HG02973 (cell line): ENCODE results near the gene ITLN2.
"Not testable (repeated sequence)": the region's sequence is repeated elsewhere in the genome, so short reads cannot be mapped to it uniquely, and the experiment has no call there.

ENCODE experiments used
- ATAC-seq: cut with Tn5 transposase; IDR thresholded peaks from one replicate; pipeline ENCODE4 v1.9.1; 2021; ENCODE audit warnings: moderate library complexity; ENCODE audit not compliant: unreplicated experiment

The ITLN2 gene

GRCh38 chr1:160956966-160957365 is 2.4 kb upstream of the ITLN2 start:
- no peak for ATAC-seq

GRCh38 chr1:160953030-160953429 is 1.6 kb downstream of the ITLN2 start:
- no peak for ATAC-seq

GRCh38 chr1:160952129-160952510 is 2.5 kb downstream of the ITLN2 start:
- ATAC-seq: no peak

DNA sequence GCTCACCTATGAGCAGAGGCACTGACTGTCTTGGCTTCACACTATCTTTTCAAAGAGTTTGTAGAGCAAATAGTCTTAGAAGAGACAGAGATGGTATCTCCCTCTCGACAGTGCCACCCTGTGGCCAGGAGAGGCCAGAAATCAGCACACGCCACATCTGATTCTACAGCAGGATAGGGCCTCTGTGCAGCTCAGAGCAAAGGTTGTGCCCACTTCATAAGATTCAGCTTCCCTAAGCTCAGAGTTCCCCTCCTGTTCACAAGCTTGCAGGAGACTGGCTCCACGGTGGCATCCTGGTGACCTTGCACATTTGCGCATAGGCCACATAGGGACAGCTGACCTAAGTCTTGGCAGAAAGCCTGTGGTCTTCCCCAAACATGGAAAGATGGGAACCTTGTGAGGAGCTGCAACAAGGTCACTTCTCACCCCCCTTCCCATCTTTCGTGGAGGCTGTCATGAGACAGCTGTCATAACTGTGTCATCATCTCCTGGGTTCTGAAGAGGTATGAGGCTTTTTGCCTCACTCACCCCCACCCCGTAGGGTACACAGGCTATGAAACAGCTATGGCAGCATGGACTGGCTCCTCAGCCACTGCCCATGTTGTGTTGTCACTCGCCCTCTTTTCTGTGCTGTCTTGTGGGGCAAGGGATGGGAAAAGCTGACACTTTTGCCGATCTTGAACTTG is 3.0 kb downstream of the ITLN2 start:
- ATAC-seq: no peak

- no peak for ATAC-seq
These were observed 4.0 kb downstream of the ITLN2 start for GRCh38 chr1:160950657-160951056.

DNA sequence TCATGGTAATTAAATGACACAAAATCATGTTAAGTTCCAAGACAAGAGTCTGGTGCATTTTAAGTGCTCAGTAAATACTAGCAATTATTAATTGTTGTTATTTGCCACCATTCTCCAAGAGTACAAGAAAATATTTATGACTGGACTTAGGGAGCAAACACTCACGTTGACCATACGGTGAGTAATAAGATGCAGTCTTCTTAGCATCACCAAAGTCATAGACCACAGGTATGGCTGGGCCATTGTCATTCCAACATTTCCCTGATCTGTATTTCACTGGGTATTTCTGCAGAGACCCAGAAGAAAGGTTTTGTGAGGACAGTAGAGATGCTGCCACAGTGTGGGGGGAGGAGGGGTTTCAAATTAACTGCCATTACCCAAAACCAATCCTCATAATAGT is 4.7 kb downstream of the ITLN2 start:
- no peak for ATAC-seq

GRCh38 chr1:160949216-160949880 is 5.3 kb downstream of the ITLN2 start:
- ATAC-seq: not testable (repeated sequence)

GRCh38 chr1:160947174-160947759 is 7.3 kb downstream of the ITLN2 start:
- not testable (repeated sequence) for ATAC-seq

DNA sequence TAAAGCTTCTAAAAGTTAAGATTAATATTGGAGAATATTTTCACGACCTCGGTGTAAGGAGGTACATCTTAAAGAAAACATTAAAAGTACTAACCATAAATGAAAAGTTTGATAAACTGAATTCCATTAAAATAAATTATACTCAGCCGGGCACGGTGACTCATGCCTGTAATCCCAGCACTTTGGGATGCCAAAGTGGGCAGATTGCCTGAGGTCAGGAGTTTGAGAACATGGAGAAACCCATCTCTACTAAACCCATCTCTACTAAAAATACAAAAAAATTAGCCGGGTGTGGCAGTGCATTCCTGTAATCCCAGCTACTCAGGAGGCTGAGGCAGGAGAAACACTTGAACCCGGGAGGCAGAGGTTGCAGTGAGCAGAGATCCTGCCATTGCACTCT is 8.7 kb downstream of the ITLN2 start:
- ATAC-seq: not testable (repeated sequence)

GRCh38 chr1:160945079-160945478 is 9.5 kb downstream of the ITLN2 start:
- no peak for ATAC-seq

GRCh38 chr1:160942926-160943325 is 11.7 kb downstream of the ITLN2 start:
- no peak for ATAC-seq

DNA sequence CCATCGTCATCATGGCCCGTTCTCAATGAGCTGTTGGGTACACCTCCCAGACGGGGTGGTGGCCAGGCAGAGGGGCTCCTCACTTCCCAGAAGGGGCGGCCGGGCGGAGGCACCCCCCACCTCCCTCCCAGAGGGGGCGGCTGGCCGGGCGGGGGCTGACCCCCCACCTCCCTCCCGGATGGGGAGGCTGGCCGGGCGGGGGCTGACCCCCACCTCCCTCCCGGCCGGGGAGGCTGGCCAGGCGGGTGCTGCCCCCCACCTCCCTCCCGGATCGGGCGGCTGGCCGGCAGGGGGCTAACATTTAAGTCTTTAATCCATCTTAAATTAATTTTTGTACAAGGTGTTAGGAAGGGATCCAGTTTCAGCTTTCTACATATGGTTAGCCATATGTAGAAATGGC is 17.9 kb downstream of the ITLN2 start:
- ATAC-seq: not testable (repeated sequence)

GRCh38 chr1:160935527-160936258 is 18.9 kb downstream of the ITLN2 start:
- ATAC-seq: no peak

DNA sequence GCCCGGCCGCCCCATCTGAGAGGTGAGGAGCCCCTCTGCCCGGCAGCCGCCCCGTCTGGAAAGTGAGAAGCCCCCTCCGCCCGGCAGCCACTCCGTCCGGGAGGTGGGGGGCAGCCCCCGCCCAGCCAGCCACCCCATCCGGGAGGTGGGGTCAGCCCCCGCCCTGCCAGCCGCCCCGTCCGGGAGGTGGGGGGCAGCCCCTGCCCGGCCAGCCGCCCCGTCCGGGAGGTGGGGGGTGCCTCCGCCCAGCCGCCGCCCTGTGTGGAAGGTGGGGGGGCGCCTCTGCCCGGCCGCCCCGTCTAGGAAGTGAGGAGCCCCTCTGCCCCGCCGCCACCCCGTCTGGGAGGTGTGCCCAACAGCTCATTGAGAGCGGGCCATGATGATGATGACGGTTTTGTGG is 21.3 kb downstream of the ITLN2 start:
- ATAC-seq: not testable (repeated sequence)

DNA sequence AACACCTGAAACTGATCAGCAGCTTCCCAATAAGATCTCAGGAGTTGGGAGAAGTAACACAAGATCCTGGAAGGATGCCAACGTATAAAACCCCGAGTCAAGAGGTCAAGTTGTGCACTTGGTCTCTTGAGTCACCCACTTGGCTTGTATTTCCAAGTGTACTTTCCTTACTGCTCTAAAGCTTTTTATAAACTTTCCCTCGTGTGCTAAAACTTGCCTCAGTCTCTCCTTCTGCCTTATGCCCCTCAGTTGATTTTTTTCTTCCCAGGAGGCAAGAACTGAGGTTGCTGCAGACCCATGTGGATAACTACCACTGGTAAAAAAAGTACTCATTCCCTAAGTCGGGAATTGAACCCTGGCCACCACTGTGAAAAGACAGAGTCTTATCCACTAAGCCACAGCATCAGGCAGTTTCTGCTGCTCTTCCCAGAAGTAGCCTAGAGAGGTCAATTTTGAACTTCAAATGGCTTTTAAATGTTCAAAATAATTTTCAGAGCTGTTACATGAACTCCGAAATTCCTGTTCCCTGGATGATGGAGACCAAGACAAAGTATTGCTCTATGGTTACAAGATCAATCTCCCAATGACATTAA is 28.9 kb downstream of the ITLN2 start:
- no peak for ATAC-seq

DNA sequence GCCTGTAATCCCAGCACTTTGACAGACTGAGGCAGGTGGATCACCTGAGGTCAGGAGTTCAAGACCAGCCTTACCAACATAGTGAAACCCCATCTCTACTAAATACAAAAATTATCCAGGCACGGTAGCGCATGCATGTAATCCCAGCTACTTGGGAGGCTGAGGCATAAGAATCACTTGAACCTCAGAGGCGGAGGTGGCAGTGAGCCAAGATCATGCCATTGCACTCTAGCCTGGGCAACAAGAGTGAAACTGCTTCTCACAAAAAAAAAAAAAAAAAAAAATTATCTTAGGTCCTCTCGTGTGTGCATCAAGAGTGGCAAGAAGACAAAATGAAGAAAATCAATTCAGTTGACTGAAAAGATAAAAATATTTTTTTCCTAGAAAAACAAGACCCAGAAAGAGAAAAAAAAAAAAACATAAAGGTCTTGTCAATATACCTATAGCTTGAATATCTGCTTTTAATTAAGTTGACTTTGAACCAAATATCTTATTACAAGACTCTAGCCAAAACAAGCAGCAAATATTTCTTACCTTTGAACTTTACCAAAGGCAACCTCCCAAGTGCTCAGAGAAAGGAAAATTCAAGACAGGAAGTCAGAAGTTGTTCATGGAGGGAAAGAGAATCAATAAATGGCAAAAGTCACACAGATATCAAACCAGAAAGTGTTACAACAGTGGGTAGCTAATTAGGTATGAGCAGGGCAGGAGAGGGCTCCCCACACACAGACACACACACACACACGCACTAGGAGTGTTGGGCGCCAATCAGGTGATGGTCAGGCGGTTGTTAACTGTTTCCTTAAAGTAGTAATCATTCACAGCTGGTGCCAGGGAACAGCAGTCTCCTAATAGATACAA is 29.6 kb downstream of the ITLN2 start:
- ATAC-seq: no peak

- no peak for ATAC-seq
These were observed 37.9 kb downstream of the ITLN2 start for GRCh38 chr1:160916666-160917065.

GRCh38 chr1:160913229-160913628 is 41.4 kb downstream of the ITLN2 start:
- not testable (repeated sequence) for ATAC-seq

DNA sequence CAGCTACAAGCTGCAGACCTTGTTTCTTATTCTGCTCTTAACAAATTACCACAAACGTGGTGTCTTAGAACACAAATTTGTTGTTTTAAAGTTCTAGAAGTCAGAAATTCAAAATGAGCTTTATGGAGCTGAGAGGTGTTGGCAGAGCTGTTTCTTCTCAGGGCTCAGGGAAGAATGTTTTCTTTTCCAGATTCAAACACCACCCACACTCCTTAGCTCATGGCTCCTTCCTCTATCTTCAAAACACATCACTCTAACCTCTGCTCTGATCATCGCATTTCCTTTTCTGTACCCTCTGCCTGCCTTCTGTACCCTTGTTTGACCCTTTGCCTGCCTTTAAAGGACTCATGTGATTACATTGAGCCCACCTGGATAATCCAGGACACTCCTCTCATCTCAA is 42.7 kb downstream of the ITLN2 start:
- no peak for ATAC-seq

GRCh38 chr1:160911441-160911840 is 43.2 kb downstream of the ITLN2 start:
- ATAC-seq: no peak
